VCaP (cell line): ENCODE data around the gene ATXN10.

Experiments used
- H3K27ac ChIP-seq: fragments of 450-650 bp; 2 replicates; pipeline ENCODE4 v1.5.1; 2017
- CTCF ChIP-seq: fragments of 450-650 bp; conservative IDR thresholded peaks from 2 replicates; pipeline ENCODE4 v1.5.1; 2017; ENCODE audit warnings: mild to moderate bottlenecking, moderate library complexity

Gene ATXN10

GRCh38 chr22:45750626-45751025, 79.0 kb downstream of the ATXN10 start:
- H3K27ac ChIP-seq = no peak overlapping the region
- no peak for TF ChIP-seq CTCF

GRCh38 chr22:45752036-45752435, 80.4 kb downstream of the ATXN10 start:
- H3K27ac ChIP-seq = no peak overlapping the region
- no peak for TF ChIP-seq CTCF

GRCh38 chr22:45754822-45755221, 83.2 kb downstream of the ATXN10 start:
- H3K27ac ChIP-seq = no peak overlapping the region

GRCh38 chr22:45756558-45756957, 84.9 kb downstream of the ATXN10 start:
- H3K27ac ChIP-seq = no peak overlapping the region
- no peak for TF ChIP-seq CTCF

More at GRCh38 chr22:45754822-45755221, 83.2 kb downstream of the ATXN10 start:
- TF ChIP-seq CTCF = no peak

- no peak for TF ChIP-seq CTCF
- H3K27ac ChIP-seq = no peak overlapping the region
These were observed 85.4 kb downstream of the ATXN10 start for GRCh38 chr22:45757068-45757467.

GRCh38 chr22:45757936-45758335, 86.3 kb downstream of the ATXN10 start:
- no peak for TF ChIP-seq CTCF
- H3K27ac ChIP-seq = no peak overlapping the region

- H3K27ac ChIP-seq = no peak overlapping the region
- TF ChIP-seq CTCF = no peak
These were observed 87.0 kb downstream of the ATXN10 start for GRCh38 chr22:45758603-45759002.

- no peak overlapping the region for H3K27ac ChIP-seq
- TF ChIP-seq CTCF = no peak
These were observed 89.0 kb downstream of the ATXN10 start for GRCh38 chr22:45760682-45761081.
